Measurements from ENCODE around the gene CASP7.

DNA sequence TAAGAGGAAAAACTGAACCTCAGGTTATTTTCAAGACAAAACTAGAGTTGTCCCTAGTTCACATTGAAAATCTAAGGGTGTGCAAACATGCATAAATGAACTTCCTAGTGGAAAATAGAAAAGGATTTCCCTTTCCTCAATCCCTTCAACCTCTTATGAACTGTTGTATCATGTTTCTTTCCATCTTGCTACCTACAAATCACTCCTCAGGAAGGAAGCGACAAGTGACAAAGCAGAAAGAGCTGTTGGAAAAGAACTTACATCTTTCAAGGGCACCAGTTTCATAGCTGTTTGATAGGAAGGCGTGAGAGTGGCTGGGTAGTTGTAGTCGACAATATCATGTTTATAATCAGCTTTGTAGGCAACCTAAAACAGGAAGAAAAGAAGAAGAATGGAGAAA lies 39.7 kb upstream of the CASP7 start:
- TF ChIP-seq, protein P1, sequence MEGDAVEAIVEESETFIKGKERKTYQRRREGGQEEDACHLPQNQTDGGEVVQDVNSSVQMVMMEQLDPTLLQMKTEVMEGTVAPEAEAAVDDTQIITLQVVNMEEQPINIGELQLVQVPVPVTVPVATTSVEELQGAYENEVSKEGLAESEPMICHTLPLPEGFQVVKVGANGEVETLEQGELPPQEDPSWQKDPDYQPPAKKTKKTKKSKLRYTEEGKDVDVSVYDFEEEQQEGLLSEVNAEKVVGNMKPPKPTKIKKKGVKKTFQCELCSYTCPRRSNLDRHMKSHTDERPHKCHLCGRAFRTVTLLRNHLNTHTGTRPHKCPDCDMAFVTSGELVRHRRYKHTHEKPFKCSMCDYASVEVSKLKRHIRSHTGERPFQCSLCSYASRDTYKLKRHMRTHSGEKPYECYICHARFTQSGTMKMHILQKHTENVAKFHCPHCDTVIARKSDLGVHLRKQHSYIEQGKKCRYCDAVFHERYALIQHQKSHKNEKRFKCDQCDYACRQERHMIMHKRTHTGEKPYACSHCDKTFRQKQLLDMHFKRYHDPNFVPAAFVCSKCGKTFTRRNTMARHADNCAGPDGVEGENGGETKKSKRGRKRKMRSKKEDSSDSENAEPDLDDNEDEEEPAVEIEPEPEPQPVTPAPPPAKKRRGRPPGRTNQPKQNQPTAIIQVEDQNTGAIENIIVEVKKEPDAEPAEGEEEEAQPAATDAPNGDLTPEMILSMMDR (IDR thresholded peaks at IDR 0.05): no peak
- no peak for TF ChIP-seq POLR2A (IDR thresholded peaks at IDR 0.05)

Data from Peyer's patch (tissue), 4 donors.